GM19351 (cell line): ENCODE data around the gene BTN1A1.
"Not testable (repeated sequence)": the region's sequence is repeated elsewhere in the genome, so short reads cannot be mapped to it uniquely, and the experiment has no call there.

Source experiments
- ATAC-seq: cut with Tn5 transposase; IDR thresholded peaks from one replicate; pipeline ENCODE4 v1.9.1; 2021; ENCODE audit warnings: mild to moderate bottlenecking, moderate library complexity; ENCODE audit not compliant: unreplicated experiment

Gene BTN1A1

GRCh38 chr6:26507658-26508057 lies 7.6 kb downstream of the BTN1A1 start:
- ATAC-seq: no peak

GRCh38 chr6:26511033-26511432 lies 10.9 kb downstream of the BTN1A1 start:
- not testable (repeated sequence) for ATAC-seq

- no peak for ATAC-seq
Observed at GRCh38 chr6:26514984-26515383, 14.9 kb downstream of the BTN1A1 start.

DNA sequence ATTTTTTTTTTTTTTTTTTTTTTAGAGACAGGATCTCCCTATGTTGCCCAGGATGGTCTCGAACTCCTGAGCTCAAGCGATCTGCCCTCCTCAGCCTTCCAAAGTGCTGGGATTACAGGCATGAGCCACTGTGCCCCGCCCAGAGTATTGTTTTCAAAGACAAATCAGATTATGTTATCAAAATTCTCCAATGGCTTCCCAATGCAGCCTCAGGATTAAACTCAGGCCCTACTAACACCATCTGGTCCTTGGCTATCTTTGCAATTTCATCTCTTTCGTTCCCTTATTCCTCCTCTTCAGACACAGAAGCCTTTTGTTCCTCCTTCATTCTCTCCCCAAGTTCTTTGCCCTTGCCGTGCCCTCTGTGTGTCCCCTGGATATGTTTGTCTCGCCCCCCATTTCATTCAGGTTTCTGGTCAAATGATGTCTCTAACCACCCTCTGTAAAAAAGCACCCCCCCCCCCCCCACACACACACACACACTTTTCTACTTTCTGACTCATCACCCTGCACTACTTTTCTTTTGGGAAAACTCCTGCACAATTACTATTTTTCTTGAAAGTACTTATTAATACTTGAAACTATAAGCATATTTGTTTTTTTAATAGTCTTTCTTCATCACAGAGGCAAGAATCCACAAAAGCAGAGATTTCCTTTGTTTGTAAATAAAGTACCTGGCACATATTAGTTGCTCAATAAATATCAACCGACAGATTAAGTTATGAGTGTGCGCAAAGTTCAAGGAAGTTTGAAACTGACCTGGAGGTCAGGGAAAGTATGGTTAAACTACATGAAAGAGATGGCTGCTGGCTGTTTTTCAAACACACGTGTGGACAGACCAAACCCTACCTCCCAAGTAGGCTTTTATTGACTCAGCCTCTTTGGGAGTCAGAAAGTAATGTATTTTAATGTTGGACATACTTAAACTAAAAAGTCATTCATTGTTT lies 16.7 kb downstream of the BTN1A1 start:
- no peak for ATAC-seq

DNA sequence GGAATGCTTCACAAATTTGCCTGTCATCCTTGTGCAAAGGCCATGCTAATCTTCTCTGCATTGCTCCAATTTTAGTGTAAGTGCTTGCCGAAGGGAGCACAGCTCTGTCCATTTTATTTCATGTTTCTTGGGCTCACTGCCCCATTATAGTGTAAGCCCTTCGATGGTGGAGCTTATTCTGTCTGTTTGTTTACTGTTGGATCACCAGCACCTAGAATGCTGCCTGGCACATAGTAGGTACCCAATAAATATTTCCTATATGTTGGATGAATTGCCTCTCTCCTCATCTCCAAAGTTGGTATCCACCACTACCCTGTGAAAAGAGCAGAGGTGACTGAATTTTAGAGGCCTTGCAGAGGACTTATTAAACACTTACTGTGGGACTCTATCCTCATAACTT lies 19.3 kb downstream of the BTN1A1 start:
- ATAC-seq: no peak

DNA sequence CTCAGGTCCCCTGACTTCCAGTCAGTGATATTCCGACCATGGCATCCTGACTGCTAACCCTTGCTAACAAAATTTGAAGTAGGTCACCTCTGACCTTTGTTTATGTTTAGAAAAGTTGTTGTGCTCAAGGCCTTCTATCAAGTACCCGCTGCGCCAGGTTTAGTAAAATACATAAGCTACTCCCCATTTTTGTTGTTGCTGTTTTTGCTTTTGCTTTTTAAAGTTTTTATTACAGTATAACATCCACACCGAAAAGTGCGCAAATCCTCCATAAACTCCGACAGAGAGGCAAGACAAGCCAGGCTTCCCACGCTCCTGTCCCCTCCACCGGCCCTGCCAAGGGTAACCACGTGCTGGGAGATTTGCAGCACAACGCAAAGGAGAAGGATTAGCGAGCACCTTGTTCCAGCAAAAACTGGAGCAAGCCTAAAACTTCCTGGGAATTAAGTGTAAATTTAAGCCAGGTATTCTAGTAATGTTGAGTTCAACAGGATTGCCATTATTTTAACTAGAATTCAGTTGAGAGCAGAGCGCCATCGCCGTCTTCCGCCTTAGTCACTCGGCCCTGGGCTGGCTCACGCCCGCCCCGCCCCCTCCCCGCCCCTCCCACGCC lies 20.2 kb downstream of the BTN1A1 start:
- peak; percentile 28 for ATAC-seq

DNA sequence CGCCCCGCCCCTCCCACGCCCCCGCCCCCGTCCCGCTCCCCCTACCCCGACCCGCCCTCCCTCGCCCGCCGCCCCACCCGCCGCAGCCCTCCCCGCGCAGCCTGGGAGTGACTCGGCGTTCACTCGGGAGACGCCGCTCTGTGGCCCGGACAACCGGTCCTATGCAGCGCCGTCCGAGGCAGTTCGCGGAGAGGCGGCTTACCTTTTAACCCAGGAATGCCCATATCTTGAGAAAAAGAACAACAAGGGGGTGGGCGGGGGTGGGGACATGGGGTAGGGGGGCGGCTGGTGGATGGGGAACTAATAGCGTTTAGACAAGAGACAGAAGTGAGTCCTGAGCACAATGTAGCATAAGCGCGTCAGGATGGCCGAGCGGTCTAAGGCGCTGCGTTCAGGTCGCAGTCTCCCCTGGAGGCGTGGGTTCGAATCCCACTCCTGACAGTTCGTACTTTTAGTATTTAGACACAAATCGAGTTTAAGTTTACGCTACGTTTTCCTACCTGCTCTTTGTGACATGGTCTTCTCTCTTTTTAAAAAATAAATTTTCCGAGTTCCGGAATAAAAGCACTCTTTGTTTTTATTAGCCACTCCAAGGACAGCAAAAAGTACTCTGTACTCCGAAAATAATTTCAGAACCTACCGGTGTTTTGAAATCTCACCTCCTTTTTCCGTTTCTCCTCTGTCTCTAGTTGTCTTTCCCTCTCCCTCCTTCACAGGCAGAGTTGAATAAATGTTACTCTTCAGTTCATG lies 20.9 kb downstream of the BTN1A1 start:
- peak; percentile 42 for ATAC-seq

GRCh38 chr6:26521600-26522391 lies 21.7 kb downstream of the BTN1A1 start:
- peak; percentile 74 for ATAC-seq

GRCh38 chr6:26522486-26523228 lies 22.6 kb downstream of the BTN1A1 start:
- ATAC-seq: not testable (repeated sequence)

DNA sequence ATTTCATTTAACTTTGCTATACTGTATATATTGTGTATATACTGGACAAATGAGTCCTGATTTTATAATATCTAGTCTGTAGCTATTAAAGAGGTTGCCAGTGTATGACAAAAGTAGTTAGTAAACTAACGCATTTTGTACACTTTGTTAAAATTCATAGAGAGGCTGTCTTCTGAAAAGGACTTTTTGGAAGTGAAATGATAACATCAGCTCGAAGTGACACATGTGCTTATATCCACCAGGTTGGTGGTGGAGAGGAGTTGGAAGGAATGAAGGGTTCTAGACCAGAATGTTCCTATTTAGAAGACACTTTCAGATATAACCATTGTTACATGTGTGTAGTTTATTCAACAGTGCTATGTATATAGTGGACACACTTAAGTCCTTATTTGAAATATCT lies 24.2 kb downstream of the BTN1A1 start:
- not testable (repeated sequence) for ATAC-seq

GRCh38 chr6:26524722-26525370 lies 24.7 kb downstream of the BTN1A1 start:
- ATAC-seq: no peak

- no peak for ATAC-seq
Observed at GRCh38 chr6:26525838-26526237, 25.7 kb downstream of the BTN1A1 start.

GRCh38 chr6:26526928-26527327 lies 26.8 kb downstream of the BTN1A1 start:
- ATAC-seq: no peak

DNA sequence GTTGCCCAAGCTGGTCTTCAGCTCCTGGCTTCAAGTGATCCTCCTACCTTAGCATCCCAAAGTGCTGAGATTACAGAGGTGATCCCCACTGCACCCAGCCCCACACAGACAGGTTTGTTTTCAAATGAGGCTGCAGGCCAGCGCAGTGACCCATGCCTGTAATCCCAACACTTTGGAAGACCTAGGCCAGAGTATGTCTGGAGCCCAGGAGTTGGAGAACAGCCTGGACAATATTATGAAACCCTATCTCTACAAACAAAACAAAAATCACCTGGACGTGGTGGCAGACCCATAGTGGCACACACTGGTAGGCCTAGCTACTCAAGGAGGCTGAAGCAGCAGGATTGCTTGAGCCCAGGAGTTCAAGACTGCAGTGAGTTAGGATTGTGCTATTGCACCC lies 30.1 kb downstream of the BTN1A1 start:
- ATAC-seq: no peak

DNA sequence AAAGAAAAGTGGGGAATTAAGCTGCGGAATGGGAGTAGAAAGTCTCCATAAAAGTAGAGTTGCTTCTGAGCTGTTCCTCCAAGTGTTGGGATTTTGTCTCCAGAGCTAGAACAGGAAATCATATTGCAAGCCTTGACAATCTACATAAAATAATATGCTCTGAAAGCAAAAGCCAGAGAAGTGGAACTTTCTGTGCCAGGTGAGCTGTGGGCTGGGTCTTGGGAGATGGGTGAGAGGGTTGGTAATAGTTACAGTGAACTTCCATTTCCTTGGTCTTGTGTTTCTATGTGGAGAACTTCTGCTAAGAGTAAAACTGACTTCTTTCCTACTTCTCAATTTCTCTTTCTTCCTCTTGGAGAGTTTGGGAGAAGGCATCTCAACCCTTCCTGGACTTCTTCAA lies 31.8 kb downstream of the BTN1A1 start:
- ATAC-seq: no peak

GRCh38 chr6:26532699-26533531 lies 32.8 kb downstream of the BTN1A1 start:
- peak; percentile 39 for ATAC-seq

- no peak for ATAC-seq
Observed at GRCh38 chr6:26533532-26533931, 33.4 kb downstream of the BTN1A1 start.

DNA sequence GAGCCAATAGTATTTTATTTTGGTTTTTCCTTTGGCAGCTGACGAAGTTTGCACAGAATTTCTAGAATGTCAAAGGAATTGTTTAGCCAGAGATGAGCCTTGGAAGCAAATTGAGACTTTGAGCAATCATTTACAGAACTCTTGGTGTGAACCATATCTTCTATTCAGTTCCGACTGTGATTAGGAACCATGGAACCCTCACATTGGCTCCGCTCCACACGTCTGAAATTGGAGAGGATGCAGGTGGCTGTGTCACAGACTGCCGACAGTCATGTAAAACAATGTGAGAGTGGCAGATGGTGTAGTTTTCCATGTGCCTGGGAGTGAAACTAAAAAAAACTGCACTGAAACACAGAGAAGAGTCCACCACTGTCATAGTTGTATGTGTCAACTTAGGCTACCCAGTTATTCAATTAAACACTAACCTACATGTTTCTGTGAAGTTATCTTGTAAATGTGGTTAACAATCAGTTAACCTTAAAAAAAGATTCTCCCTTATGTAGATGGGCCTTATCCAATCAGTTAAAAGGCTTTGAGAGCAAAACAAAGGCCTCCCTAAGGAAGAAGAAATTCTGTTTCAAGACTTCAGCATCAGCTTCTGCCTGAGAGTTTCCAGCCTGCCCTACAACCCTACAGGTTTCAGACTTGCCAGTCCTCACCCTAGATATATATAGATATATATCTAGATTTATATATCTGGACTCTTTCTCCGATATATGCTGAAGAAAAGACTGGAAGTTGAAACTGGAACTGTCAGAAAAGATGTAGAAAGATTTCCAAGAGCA lies 34.8 kb downstream of the BTN1A1 start:
- ATAC-seq: no peak
